ENCODE measurements around the gene RBMXL3. TPM values are rescaled to one million over a fixed set of nuclear protein-coding genes. Genes with fewer than 3 reads are reported as not detected.

The RBMXL3 gene
- total and polyA plus RNA-seq, 4 donors = not detected

GRCh38 chrX:115177932-115178331 lies 11.3 kb upstream of the RBMXL3 start:
- 84% methylated on average over 4 of the region's 4 CpGs for WGBS
- DNase-seq (ENCODE audit: low spot score) = no peak

More at GRCh38 chrX:115177932-115178331, 11.3 kb upstream of the RBMXL3 start:
- Histone ChIP-seq H3K4me1 (ENCODE audit: control insufficient read depth in 4 of 4, insufficient read depth in 4 of 4, low read length in 3 of 4) (no peaks in the 10 kb centered on the region), H3K36me3 (ENCODE audit: control insufficient read depth in 4 of 4, insufficient read depth in 3 of 4, low read depth in 1 of 4, low read length in 3 of 4) (no peaks in the 10 kb centered on the region), H3K9ac (ENCODE audit: low read depth in 1 of 2, low read length in 2 of 2) (no peak overlapping the region), H3K4me3 (ENCODE audit: low read depth in 1 of 3, low read length in 3 of 3) (no peak overlapping the region), H3K9me3 (ENCODE audit: control insufficient read depth in 4 of 4, low read length in 3 of 4) (no peaks in the 10 kb centered on the region), H3K27me3 (ENCODE audit: control insufficient read depth in 4 of 4, insufficient read depth in 4 of 4, low read length in 3 of 4) (no peaks in the 10 kb centered on the region), H3K27ac (ENCODE audit: low read depth in 1 of 2, low read length in 2 of 2) (no peak overlapping the region)
- TF ChIP-seq TAF1 (conservative IDR thresholded peaks at IDR 0.05) (no peak), RXRA (IDR thresholded peaks at IDR 0.05) (no peak), NR2F2 (IDR thresholded peaks at IDR 0.05) (no peak), CTCF (IDR thresholded peaks at IDR 0.05; ENCODE audit: low read depth, low read length, missing input control) (no peak), SP1 (IDR thresholded peaks at IDR 0.05) (no peak), HNF4G (IDR thresholded peaks at IDR 0.05) (no peak), EGR1 (IDR thresholded peaks at IDR 0.05; ENCODE audit: low read depth in 2 of 2) (no peak), ZBTB33 (IDR thresholded peaks at IDR 0.05) (no peak), FOXA1 (IDR thresholded peaks at IDR 0.05) (no peak), ATF3 (IDR thresholded peaks at IDR 0.05) (no peak), JUND (IDR thresholded peaks at IDR 0.05) (no peak), FOXA2 (IDR thresholded peaks at IDR 0.05) (no peak), MAX (IDR thresholded peaks at IDR 0.05) (no peak), YY1 (IDR thresholded peaks at IDR 0.05) (no peak), REST (IDR thresholded peaks at IDR 0.05) (no peak), GABPA (IDR thresholded peaks at IDR 0.05 in 1 of 2, conservative IDR thresholded peaks at IDR 0.05 in 1 of 2) (no peak), HNF4A (conservative IDR thresholded peaks at IDR 0.05) (no peak), RAD21 (IDR thresholded peaks at IDR 0.05) (no peak)

All from liver (tissue), 9 donors.